ENCODE results near the gene UBE3B.

Gene UBE3B

GRCh38 chr12:109513051-109513450, 35.6 kb downstream of the UBE3B start:
- no peaks in the 10 kb centered on the region for H3K79me2 ChIP-seq (ENCODE audit: control insufficient read depth, low read length)
- H3K4me1 ChIP-seq (ENCODE audit: control insufficient read depth, low read length), result no peaks in the 10 kb centered on the region
- H3K36me3 ChIP-seq (ENCODE audit: control insufficient read depth, low read length), result peaks cover 21% of the 10 kb centered on the region
- no peaks in the 10 kb centered on the region for H3K9me2 ChIP-seq (replicated peaks; ENCODE audit: control insufficient read depth, low read length)
- H3K4me2 ChIP-seq (ENCODE audit: low read length), result no peak overlapping the region
- H3F3A ChIP-seq (ENCODE audit: control insufficient read depth, insufficient read depth), result no peaks in the 10 kb centered on the region
- H3K9me3 ChIP-seq (ENCODE audit: control insufficient read depth, insufficient read depth, low read length), result no peaks in the 10 kb centered on the region
- no peaks in the 10 kb centered on the region for H4K20me1 ChIP-seq (ENCODE audit: control insufficient read depth, insufficient read depth, low read depth, low read length)
- H3K4me3 ChIP-seq (ENCODE audit: low read length), result no peak overlapping the region
- no peak overlapping the region for H3K27ac ChIP-seq (ENCODE audit: low read depth, low read length)
- TF ChIP-seq CTCF (IDR thresholded peaks at IDR 0.05; ENCODE audit: low read depth, low read length, poor library complexity, severe bottlenecking) (no peak), EZH2phosphoT487 (IDR thresholded peaks at IDR 0.05; ENCODE audit: borderline replicate concordance, low read length) (no peak)
- no peaks in the 10 kb centered on the region for H3K27me3 ChIP-seq (ENCODE audit: control insufficient read depth, low read length)

- H3K9me3 ChIP-seq (ENCODE audit: control insufficient read depth, insufficient read depth, low read length), result no peaks in the 10 kb centered on the region
- H3K4me3 ChIP-seq (ENCODE audit: low read length), result no peak overlapping the region
- no peaks in the 10 kb centered on the region for H4K20me1 ChIP-seq (ENCODE audit: control insufficient read depth, insufficient read depth, low read depth, low read length)
- no peaks in the 10 kb centered on the region for H3K79me2 ChIP-seq (ENCODE audit: control insufficient read depth, low read length)
- H3K4me1 ChIP-seq (ENCODE audit: control insufficient read depth, low read length), result no peaks in the 10 kb centered on the region
- H3K36me3 ChIP-seq (ENCODE audit: control insufficient read depth, low read length), result peaks cover 22% of the 10 kb centered on the region
- TF ChIP-seq EZH2phosphoT487 (IDR thresholded peaks at IDR 0.05; ENCODE audit: borderline replicate concordance, low read length) (no peak), CTCF (IDR thresholded peaks at IDR 0.05; ENCODE audit: low read depth, low read length, poor library complexity, severe bottlenecking) (no peak)
- no peaks in the 10 kb centered on the region for H3K9me2 ChIP-seq (replicated peaks; ENCODE audit: control insufficient read depth, low read length)
- no peaks in the 10 kb centered on the region for H3K27me3 ChIP-seq (ENCODE audit: control insufficient read depth, low read length)
- no peak overlapping the region for H3K4me2 ChIP-seq (ENCODE audit: low read length)
- H3F3A ChIP-seq (ENCODE audit: control insufficient read depth, insufficient read depth), result no peaks in the 10 kb centered on the region
- no peak overlapping the region for H3K27ac ChIP-seq (ENCODE audit: low read depth, low read length)
Measured at GRCh38 chr12:109513977-109514376, 36.5 kb downstream of the UBE3B start.

- Histone ChIP-seq H3K36me3 (ENCODE audit: control insufficient read depth, low read length) (peaks cover 23% of the 10 kb centered on the region), H3F3A (ENCODE audit: control insufficient read depth, insufficient read depth) (no peaks in the 10 kb centered on the region), H3K79me2 (ENCODE audit: control insufficient read depth, low read length) (no peaks in the 10 kb centered on the region), H3K4me1 (ENCODE audit: control insufficient read depth, low read length) (no peaks in the 10 kb centered on the region), H4K20me1 (ENCODE audit: control insufficient read depth, insufficient read depth, low read depth, low read length) (no peaks in the 10 kb centered on the region), H3K4me3 (ENCODE audit: low read length) (no peak overlapping the region), H3K4me2 (ENCODE audit: low read length) (no peak overlapping the region), H3K9me3 (ENCODE audit: control insufficient read depth, insufficient read depth, low read length) (no peaks in the 10 kb centered on the region), H3K27me3 (ENCODE audit: control insufficient read depth, low read length) (no peaks in the 10 kb centered on the region), H3K27ac (ENCODE audit: low read depth, low read length) (no peak overlapping the region), H3K9me2 (replicated peaks; ENCODE audit: control insufficient read depth, low read length) (no peaks in the 10 kb centered on the region)
- no peak for TF ChIP-seq EZH2phosphoT487 (IDR thresholded peaks at IDR 0.05; ENCODE audit: borderline replicate concordance, low read length)
- TF ChIP-seq CTCF (IDR thresholded peaks at IDR 0.05; ENCODE audit: low read depth, low read length, poor library complexity, severe bottlenecking), result no peak
Measured at GRCh38 chr12:109517619-109518018, 40.2 kb downstream of the UBE3B start.

Measured in DOHH2 (cell line).